HuH-7.5 (cell line): ENCODE results near the gene ABCA2.

ENCODE experiments used
- DNase-seq: peaks from one replicate; pipeline ENCODE4 v3.0.0; 2011; ENCODE audit warnings: low spot score

Gene ABCA2

GRCh38 chr9:137029058-137029936 lies 1.3 kb upstream of the ABCA2 start:
- peak; percentile 93 for DNase-seq

GRCh38 chr9:137028263-137029057 lies 423 bp upstream of the ABCA2 start:
- peak; percentile 77 for DNase-seq

- DNase-seq = no peak
Measured at GRCh38 chr9:137026828-137027227, 1.2 kb downstream of the ABCA2 start.

GRCh38 chr9:137026384-137026783 lies 1.7 kb downstream of the ABCA2 start:
- DNase-seq = no peak

GRCh38 chr9:137025517-137025966 lies 2.5 kb downstream of the ABCA2 start:
- no peak for DNase-seq

- no peak for DNase-seq
Measured at GRCh38 chr9:137023583-137023991, 4.5 kb downstream of the ABCA2 start.

GRCh38 chr9:137023157-137023556 lies 4.9 kb downstream of the ABCA2 start:
- DNase-seq = no peak

GRCh38 chr9:137022662-137023008 lies 5.4 kb downstream of the ABCA2 start:
- no peak for DNase-seq

GRCh38 chr9:137021979-137022661 lies 5.9 kb downstream of the ABCA2 start:
- peak; percentile 87 for DNase-seq

GRCh38 chr9:137021568-137021978 lies 6.5 kb downstream of the ABCA2 start:
- no peak for DNase-seq

- no peak for DNase-seq
Measured at GRCh38 chr9:137020771-137021567, 7.1 kb downstream of the ABCA2 start.

GRCh38 chr9:137019891-137020683 lies 8.0 kb downstream of the ABCA2 start:
- no peak for DNase-seq

GRCh38 chr9:137018761-137019559 lies 9.1 kb downstream of the ABCA2 start:
- no peak for DNase-seq

GRCh38 chr9:137017791-137018497 lies 10.1 kb downstream of the ABCA2 start:
- no peak for DNase-seq

- DNase-seq = no peak
Measured at GRCh38 chr9:137017071-137017470, 11.0 kb downstream of the ABCA2 start.

GRCh38 chr9:137016436-137016835 lies 11.6 kb downstream of the ABCA2 start:
- DNase-seq = no peak

- DNase-seq = no peak
Measured at GRCh38 chr9:137015976-137016375, 12.1 kb downstream of the ABCA2 start.

GRCh38 chr9:137015540-137015930 lies 12.5 kb downstream of the ABCA2 start:
- DNase-seq = no peak

- DNase-seq = no peak
Measured at GRCh38 chr9:137014776-137015539, 13.1 kb downstream of the ABCA2 start.
